Body of pancreas (tissue), 4 donors: ENCODE measurements around the gene ARHGAP15.

ENCODE experiments used
- POLR2A ChIP-seq, 3 donors: fragments of 450-650 bp; IDR thresholded peaks; one replicate each; pipeline ENCODE4 v1.6.1; 2016; ENCODE audit warnings: antibody characterized with exemption in 3 of 3, mild to moderate bottlenecking in 2 of 3
- TF ChIP-seq, protein P1 (sequence below), 7 experiments: fragments of 450-650 bp in 4 of 7; fragments of 200-600 bp in 3 of 7; sonication (generic) in 3 of 7; IDR thresholded peaks; one replicate each; pipeline ENCODE4 v1.5.1; 2016 to 2019; ENCODE audit warnings: antibody characterized with exemption in 7 of 7

DNA sequence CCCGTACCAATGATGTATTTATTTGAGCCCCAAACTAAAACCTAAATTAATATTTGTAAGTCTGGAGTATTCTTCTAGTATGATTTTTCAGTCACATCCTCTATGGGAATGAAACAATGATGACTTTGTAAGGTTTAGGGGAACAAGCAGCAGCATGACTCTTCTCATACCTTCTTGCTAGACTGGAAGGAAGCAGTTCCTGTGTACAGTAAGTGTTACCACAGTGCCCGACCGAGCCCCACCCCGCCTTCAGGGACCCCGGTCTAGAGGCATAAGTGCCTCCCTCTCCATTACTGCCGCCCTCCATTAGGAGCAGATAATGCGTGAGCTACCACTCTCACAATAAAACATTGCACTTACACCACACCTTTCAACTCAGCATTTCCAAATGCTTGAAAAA is 599.3 kb downstream of the ARHGAP15 start:
- TF ChIP-seq, protein P1, sequence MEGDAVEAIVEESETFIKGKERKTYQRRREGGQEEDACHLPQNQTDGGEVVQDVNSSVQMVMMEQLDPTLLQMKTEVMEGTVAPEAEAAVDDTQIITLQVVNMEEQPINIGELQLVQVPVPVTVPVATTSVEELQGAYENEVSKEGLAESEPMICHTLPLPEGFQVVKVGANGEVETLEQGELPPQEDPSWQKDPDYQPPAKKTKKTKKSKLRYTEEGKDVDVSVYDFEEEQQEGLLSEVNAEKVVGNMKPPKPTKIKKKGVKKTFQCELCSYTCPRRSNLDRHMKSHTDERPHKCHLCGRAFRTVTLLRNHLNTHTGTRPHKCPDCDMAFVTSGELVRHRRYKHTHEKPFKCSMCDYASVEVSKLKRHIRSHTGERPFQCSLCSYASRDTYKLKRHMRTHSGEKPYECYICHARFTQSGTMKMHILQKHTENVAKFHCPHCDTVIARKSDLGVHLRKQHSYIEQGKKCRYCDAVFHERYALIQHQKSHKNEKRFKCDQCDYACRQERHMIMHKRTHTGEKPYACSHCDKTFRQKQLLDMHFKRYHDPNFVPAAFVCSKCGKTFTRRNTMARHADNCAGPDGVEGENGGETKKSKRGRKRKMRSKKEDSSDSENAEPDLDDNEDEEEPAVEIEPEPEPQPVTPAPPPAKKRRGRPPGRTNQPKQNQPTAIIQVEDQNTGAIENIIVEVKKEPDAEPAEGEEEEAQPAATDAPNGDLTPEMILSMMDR (IDR thresholded peaks at IDR 0.05) = no peak
- no peak for TF ChIP-seq POLR2A (IDR thresholded peaks at IDR 0.05)
